Upper lobe of left lung (tissue), 6 donors: Measurements from ENCODE around the gene ZDHHC8. TPM values are rescaled to one million over a fixed set of nuclear protein-coding genes. Genes with fewer than 3 reads are reported as not detected.

Experiments
- ATAC-seq, 2 donors: fragments of 200-7000 bp; cut with Tn5 transposase; one replicate each; pipeline ENCODE4 v1.9.1; 2022; ENCODE audit warnings: mild to moderate bottlenecking in 2 of 2, moderate library complexity in 2 of 2; ENCODE audit not compliant: low FRiP score in 2 of 2
- DNase-seq, 2 donors: peaks; one replicate each; pipeline ENCODE4 v3.0.0-alpha.2; 2019 to 2020
- H3K27ac ChIP-seq, 4 donors: fragments of 200-600 bp; sonication (generic); one replicate each; pipeline ENCODE4 v1.5.1; 2016 to 2019
- H3K27me3 ChIP-seq, 4 donors: fragments of 200-600 bp; sonication (generic); one replicate each; pipeline ENCODE4 v1.5.1; 2017 to 2019
- H3K36me3 ChIP-seq, 4 donors: fragments of 200-600 bp; sonication (generic); one replicate each; pipeline ENCODE4 v1.5.1; 2016 to 2019
- H3K4me1 ChIP-seq, 4 donors: fragments of 200-600 bp; sonication (generic); one replicate each; pipeline ENCODE4 v1.5.1; 2018 to 2019
- H3K4me3 ChIP-seq, 4 donors: fragments of 200-600 bp; sonication (generic); one replicate each; pipeline ENCODE4 v1.5.1; 2017 to 2019; ENCODE audit warnings: mild to moderate bottlenecking in 2 of 4, moderate library complexity in 1 of 4
- H3K9me3 ChIP-seq, 4 donors: fragments of 200-600 bp; sonication (generic); one replicate each; pipeline ENCODE4 v1.5.1; 2018 to 2019
- EP300 ChIP-seq, 4 donors: sonication (generic); formaldehyde crosslinking; IDR thresholded peaks; one replicate each; pipeline ENCODE4 v1.5.1; 2017; ENCODE audit warnings: antibody characterized with exemption in 4 of 4, control low read depth in 2 of 4
- POLR2A ChIP-seq, 4 donors: fragments of 450-650 bp; IDR thresholded peaks; one replicate each; pipeline ENCODE4 v1.5.1; 2016 to 2017; ENCODE audit warnings: antibody characterized with exemption in 4 of 4, mild to moderate bottlenecking in 2 of 4
- POLR2AphosphoS5 ChIP-seq, 2 donors: sonication (generic); formaldehyde crosslinking; IDR thresholded peaks; one replicate each; pipeline ENCODE4 v1.5.1; 2017; ENCODE audit warnings: antibody characterized with exemption in 2 of 2
- WGBS, 2 donors: methylation state at CpG; one replicate each; pipeline ENCODE4 v1.1.5; 2017 to 2018; 5-methylcytosine and 5-hydroxymethylcytosine counted together
- total RNA-seq, 6 donors: library from RNA; depleted of rRNA in 4 of 6; stranded (reverse); fragments of >200 nt in 4 of 6; gene quantifications; one replicate each; pipeline versions ENCODE4 v1.1.0 to v1.2.1, GENCODE V29; 2016 to 2021
- TF ChIP-seq, protein P1 (sequence below), 6 experiments: fragments of 450-650 bp in 4 of 6; fragments of 200-600 bp in 2 of 6; sonication (generic) in 2 of 6; IDR thresholded peaks; one replicate each; pipeline ENCODE4 v1.5.1; 2016 to 2019; ENCODE audit warnings: antibody characterized with exemption in 6 of 6
- donor health status: DM: no; HTN: no; CAD: no; lungs with moderate emphysema.
- donor health status: DM: no; HTN: yes; CAD: no; lungs with severe emphysema.

Gene ZDHHC8
- total RNA-seq, 6 donors from 2014 or later = 19.5 to 87.1 (median 63.9) TPM

GRCh38 chr22:20169253-20169822 lies 37.7 kb downstream of the ZDHHC8 start:
- Histone ChIP-seq H3K36me3 (no peaks in the 10 kb centered on the region), H3K27me3 (no peaks in the 10 kb centered on the region), H3K9me3 (no peaks in the 10 kb centered on the region), H3K4me3 (no peak overlapping the region), H3K27ac (no peak overlapping the region), H3K4me1 (no peaks in the 10 kb centered on the region)
- no peak for TF ChIP-seq EP300 (IDR thresholded peaks at IDR 0.05)
- TF ChIP-seq POLR2A (IDR thresholded peaks at IDR 0.05) = no peak
- TF ChIP-seq, protein P1, sequence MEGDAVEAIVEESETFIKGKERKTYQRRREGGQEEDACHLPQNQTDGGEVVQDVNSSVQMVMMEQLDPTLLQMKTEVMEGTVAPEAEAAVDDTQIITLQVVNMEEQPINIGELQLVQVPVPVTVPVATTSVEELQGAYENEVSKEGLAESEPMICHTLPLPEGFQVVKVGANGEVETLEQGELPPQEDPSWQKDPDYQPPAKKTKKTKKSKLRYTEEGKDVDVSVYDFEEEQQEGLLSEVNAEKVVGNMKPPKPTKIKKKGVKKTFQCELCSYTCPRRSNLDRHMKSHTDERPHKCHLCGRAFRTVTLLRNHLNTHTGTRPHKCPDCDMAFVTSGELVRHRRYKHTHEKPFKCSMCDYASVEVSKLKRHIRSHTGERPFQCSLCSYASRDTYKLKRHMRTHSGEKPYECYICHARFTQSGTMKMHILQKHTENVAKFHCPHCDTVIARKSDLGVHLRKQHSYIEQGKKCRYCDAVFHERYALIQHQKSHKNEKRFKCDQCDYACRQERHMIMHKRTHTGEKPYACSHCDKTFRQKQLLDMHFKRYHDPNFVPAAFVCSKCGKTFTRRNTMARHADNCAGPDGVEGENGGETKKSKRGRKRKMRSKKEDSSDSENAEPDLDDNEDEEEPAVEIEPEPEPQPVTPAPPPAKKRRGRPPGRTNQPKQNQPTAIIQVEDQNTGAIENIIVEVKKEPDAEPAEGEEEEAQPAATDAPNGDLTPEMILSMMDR (IDR thresholded peaks at IDR 0.05) = no peak
- ATAC-seq (no peak), DNase-seq (peak in 1 of 2 donors; percentile 49)
- 76% methylated on average over 10 of the region's 10 CpGs; no CpG with 5 or more reads in 1 of the 2 donors for WGBS, 2 donors

DNA sequence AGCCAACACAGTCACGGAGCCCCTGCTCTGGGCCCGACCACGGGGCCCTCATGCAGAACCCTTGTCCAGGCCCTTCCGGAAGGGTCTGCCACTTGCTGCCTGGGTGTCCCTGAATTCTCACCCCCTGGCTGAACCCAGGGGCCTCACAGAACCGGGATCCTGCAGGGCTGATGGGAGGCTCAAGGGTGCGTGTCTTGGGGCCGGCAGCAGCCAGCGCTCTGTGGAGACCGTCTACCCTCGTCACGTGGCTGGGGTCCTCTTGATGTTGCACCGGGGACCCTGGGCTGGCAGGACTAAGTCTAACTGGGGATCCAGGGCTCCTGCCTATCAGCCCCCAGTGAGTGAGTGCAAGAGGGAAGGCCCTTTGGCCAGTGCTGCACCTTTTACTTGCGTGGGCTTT lies 38.6 kb downstream of the ZDHHC8 start:
- ATAC-seq (no peak), DNase-seq (peak in 1 of 2 donors; percentile 57)
- H3K27me3 ChIP-seq = no peaks in the 10 kb centered on the region
- no peak overlapping the region for H3K4me3 ChIP-seq
- TF ChIP-seq, protein P1 (IDR thresholded peaks at IDR 0.05) = no peak
- TF ChIP-seq EP300 (IDR thresholded peaks at IDR 0.05) (no peak), POLR2A (IDR thresholded peaks at IDR 0.05) (no peak), POLR2AphosphoS5 (IDR thresholded peaks at IDR 0.05) (no peak)
- no peaks in the 10 kb centered on the region for H3K9me3 ChIP-seq
- 91 to 92% methylated on average over 11 to 13 of the region's 13 CpGs for WGBS, 2 donors
- no peaks in the 10 kb centered on the region for H3K4me1 ChIP-seq
- H3K36me3 ChIP-seq = no peaks in the 10 kb centered on the region
- H3K27ac ChIP-seq = no peak overlapping the region

DNA sequence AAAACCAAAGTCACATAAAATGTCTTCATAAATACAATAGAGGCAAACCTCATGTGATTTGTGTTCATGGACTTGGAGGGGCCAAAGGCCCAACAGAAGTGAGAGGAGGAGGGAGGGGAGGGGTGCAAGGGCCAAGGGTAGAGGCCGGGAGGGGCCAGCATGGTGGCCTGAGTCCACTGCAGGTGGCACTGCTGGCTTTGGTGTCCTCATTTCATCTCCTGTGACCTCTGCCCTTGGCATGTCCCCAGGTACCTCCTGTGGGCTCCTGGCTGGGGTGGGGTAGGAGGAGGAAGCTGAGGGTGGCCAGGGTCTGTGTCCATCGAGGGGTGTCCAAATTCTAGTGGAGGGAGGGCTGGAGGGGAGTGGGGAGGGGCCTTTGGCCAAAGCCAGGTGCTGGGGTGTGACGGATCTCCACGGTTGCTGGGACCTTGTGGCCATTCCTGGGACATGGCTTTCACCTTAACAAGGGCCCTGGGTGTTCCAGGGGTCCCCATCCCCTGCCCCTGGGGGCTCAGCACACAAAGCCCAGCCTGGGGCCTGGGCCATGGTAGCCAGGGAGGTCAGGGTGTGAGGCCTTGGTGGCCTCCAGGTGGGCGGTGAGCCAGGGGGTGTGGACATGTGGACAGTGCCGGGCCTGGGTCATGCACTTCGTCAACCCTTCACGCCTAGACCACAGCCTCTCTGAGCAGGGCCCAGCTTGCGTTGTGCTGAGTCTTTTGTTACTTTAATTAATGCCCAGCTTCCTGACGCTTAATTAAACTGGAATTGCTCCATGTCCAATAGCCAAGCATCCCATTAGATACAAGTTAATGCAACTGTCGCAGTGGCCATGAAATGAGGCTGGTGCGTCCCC lies 39.9 kb downstream of the ZDHHC8 start:
- 89 to 91% methylated on average over 11 to 12 of the region's 12 CpGs for WGBS, 2 donors
- Histone ChIP-seq H3K9me3 (no peaks in the 10 kb centered on the region), H3K4me1 (no peaks in the 10 kb centered on the region), H3K36me3 (no peaks in the 10 kb centered on the region), H3K4me3 (no peak overlapping the region), H3K27ac (no peak overlapping the region), H3K27me3 (no peaks in the 10 kb centered on the region)
- ATAC-seq (no peak), DNase-seq (peak in 1 of 2 donors; percentile 52)
- TF ChIP-seq POLR2AphosphoS5 (IDR thresholded peaks at IDR 0.05) (no peak), POLR2A (IDR thresholded peaks at IDR 0.05) (no peak), EP300 (IDR thresholded peaks at IDR 0.05) (no peak)
- TF ChIP-seq, protein P1 (IDR thresholded peaks at IDR 0.05) = no peak

DNA sequence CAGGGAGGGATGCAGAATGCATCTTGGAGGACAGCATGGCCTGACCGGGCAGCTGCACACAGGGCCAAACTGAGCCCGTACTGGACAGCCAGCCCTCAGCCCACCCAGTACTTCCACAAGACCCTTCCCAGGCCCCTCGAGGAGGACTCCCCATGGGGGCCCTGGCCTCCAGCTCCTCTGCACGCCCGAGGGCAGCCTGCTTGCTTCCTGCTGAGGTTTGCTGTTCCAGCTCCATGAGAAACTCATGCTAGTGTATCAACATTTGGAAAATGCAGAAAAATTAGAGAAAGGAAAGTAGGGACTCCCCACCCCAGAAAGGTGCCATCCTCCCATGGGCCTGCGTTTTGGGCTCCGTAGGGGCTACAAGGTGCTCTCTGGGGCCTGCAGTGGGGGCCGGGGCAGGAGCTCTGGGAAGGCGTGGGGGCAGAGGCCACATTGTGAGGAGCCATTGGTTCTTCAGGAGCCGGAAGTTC lies 40.6 kb downstream of the ZDHHC8 start:
- Histone ChIP-seq H3K27me3 (no peaks in the 10 kb centered on the region), H3K9me3 (no peaks in the 10 kb centered on the region), H3K4me1 (no peaks in the 10 kb centered on the region), H3K4me3 (no peak overlapping the region), H3K36me3 (no peaks in the 10 kb centered on the region), H3K27ac (no peak overlapping the region)
- WGBS, 2 donors = 87% methylated on average over 8 to 10 of the region's 10 CpGs
- peak in 1 of 2 donors; percentile 45 for DNase-seq
- no peak for ATAC-seq
- TF ChIP-seq EP300 (IDR thresholded peaks at IDR 0.05) (no peak), POLR2A (IDR thresholded peaks at IDR 0.05) (no peak), POLR2AphosphoS5 (IDR thresholded peaks at IDR 0.05) (no peak)
- TF ChIP-seq, protein P1 (IDR thresholded peaks at IDR 0.05) = no peak
